ENCODE measurements around the gene SPON1.

The SPON1 gene

GRCh38 chr11:13963949-13964770 lies 1.6 kb downstream of the SPON1 start:
- Histone ChIP-seq H3K27ac (ENCODE audit: low read depth, low read length) (no peak overlapping the region), H3K9me3 (ENCODE audit: control insufficient read depth, insufficient read depth, low read length) (no peaks in the 10 kb centered on the region), H3K27me3 (ENCODE audit: control insufficient read depth, insufficient read depth, low read length) (peaks cover 79% of the 10 kb centered on the region), H3K9ac (ENCODE audit: low read depth, low read length) (no peak overlapping the region), H3K4me3 (ENCODE audit: low read depth, low read length) (peak overlapping the region; percentile 66), H3K36me3 (ENCODE audit: control insufficient read depth, insufficient read depth, low read length) (no peaks in the 10 kb centered on the region), H3K4me1 (ENCODE audit: control insufficient read depth, insufficient read depth, low read length) (peaks cover 53% of the 10 kb centered on the region)

- peaks cover 57% of the 10 kb centered on the region for H3K4me1 ChIP-seq (ENCODE audit: control insufficient read depth, insufficient read depth, low read length)
- no peak overlapping the region for H3K27ac ChIP-seq (ENCODE audit: low read depth, low read length)
- no peaks in the 10 kb centered on the region for H3K36me3 ChIP-seq (ENCODE audit: control insufficient read depth, insufficient read depth, low read length)
- H3K27me3 ChIP-seq (ENCODE audit: control insufficient read depth, insufficient read depth, low read length): peaks cover 74% of the 10 kb centered on the region
- peak overlapping the region; percentile 66; the same call in 1 of the 2 replicates for H3K4me3 ChIP-seq (ENCODE audit: low read depth, low read length)
- H3K9me3 ChIP-seq (ENCODE audit: control insufficient read depth, insufficient read depth, low read length): no peaks in the 10 kb centered on the region
- H3K9ac ChIP-seq (ENCODE audit: low read depth, low read length): no peak overlapping the region
Measured at GRCh38 chr11:13964771-13965074, 2.2 kb downstream of the SPON1 start.

GRCh38 chr11:13965337-13965736 lies 2.8 kb downstream of the SPON1 start:
- H3K9ac ChIP-seq (ENCODE audit: low read depth, low read length): no peak overlapping the region
- H3K4me1 ChIP-seq (ENCODE audit: control insufficient read depth, insufficient read depth, low read length): peaks cover 59% of the 10 kb centered on the region
- no peak overlapping the region for H3K4me3 ChIP-seq (ENCODE audit: low read depth, low read length)
- H3K27me3 ChIP-seq (ENCODE audit: control insufficient read depth, insufficient read depth, low read length): peaks cover 68% of the 10 kb centered on the region
- H3K9me3 ChIP-seq (ENCODE audit: control insufficient read depth, insufficient read depth, low read length): no peaks in the 10 kb centered on the region
- no peaks in the 10 kb centered on the region for H3K36me3 ChIP-seq (ENCODE audit: control insufficient read depth, insufficient read depth, low read length)
- no peak overlapping the region for H3K27ac ChIP-seq (ENCODE audit: low read depth, low read length)

GRCh38 chr11:13966013-13966412 lies 3.5 kb downstream of the SPON1 start:
- peak overlapping the region; percentile 29 for H3K27ac ChIP-seq (ENCODE audit: low read depth, low read length)
- H3K9ac ChIP-seq (ENCODE audit: low read depth, low read length): no peak overlapping the region
- no peaks in the 10 kb centered on the region for H3K9me3 ChIP-seq (ENCODE audit: control insufficient read depth, insufficient read depth, low read length)
- no peaks in the 10 kb centered on the region for H3K36me3 ChIP-seq (ENCODE audit: control insufficient read depth, insufficient read depth, low read length)
- H3K4me1 ChIP-seq (ENCODE audit: control insufficient read depth, insufficient read depth, low read length): peaks cover 64% of the 10 kb centered on the region
- no peak overlapping the region for H3K4me3 ChIP-seq (ENCODE audit: low read depth, low read length)
- H3K27me3 ChIP-seq (ENCODE audit: control insufficient read depth, insufficient read depth, low read length): peaks cover 61% of the 10 kb centered on the region

- H3K27me3 ChIP-seq (ENCODE audit: control insufficient read depth, insufficient read depth, low read length): peaks cover 57% of the 10 kb centered on the region
- peaks cover 64% of the 10 kb centered on the region for H3K4me1 ChIP-seq (ENCODE audit: control insufficient read depth, insufficient read depth, low read length)
Measured at GRCh38 chr11:13966486-13966885, 4.0 kb downstream of the SPON1 start.

GRCh38 chr11:13970986-13971385 lies 8.5 kb downstream of the SPON1 start:
- no peak overlapping the region for H3K4me3 ChIP-seq (ENCODE audit: low read depth, low read length)
- no peak overlapping the region for H3K9ac ChIP-seq (ENCODE audit: low read depth, low read length)
- no peaks in the 10 kb centered on the region for H3K9me3 ChIP-seq (ENCODE audit: control insufficient read depth, insufficient read depth, low read length)
- peaks cover 38% of the 10 kb centered on the region for H3K4me1 ChIP-seq (ENCODE audit: control insufficient read depth, insufficient read depth, low read length)
- no peaks in the 10 kb centered on the region for H3K36me3 ChIP-seq (ENCODE audit: control insufficient read depth, insufficient read depth, low read length)
- H3K27me3 ChIP-seq (ENCODE audit: control insufficient read depth, insufficient read depth, low read length): peaks cover 12% of the 10 kb centered on the region
- H3K27ac ChIP-seq (ENCODE audit: low read depth, low read length): no peak overlapping the region

More at GRCh38 chr11:13966486-13966885, 4.0 kb downstream of the SPON1 start:
- peak overlapping the region; percentile 29 for H3K27ac ChIP-seq (ENCODE audit: low read depth, low read length)
- H3K9ac ChIP-seq (ENCODE audit: low read depth, low read length): no peak overlapping the region
- no peaks in the 10 kb centered on the region for H3K36me3 ChIP-seq (ENCODE audit: control insufficient read depth, insufficient read depth, low read length)
- no peak overlapping the region for H3K4me3 ChIP-seq (ENCODE audit: low read depth, low read length)
- H3K9me3 ChIP-seq (ENCODE audit: control insufficient read depth, insufficient read depth, low read length): no peaks in the 10 kb centered on the region

- Histone ChIP-seq H3K27ac (ENCODE audit: low read depth, low read length) (no peak overlapping the region), H3K27me3 (ENCODE audit: control insufficient read depth, insufficient read depth, low read length) (no peaks in the 10 kb centered on the region), H3K9me3 (ENCODE audit: control insufficient read depth, insufficient read depth, low read length) (no peaks in the 10 kb centered on the region), H3K36me3 (ENCODE audit: control insufficient read depth, insufficient read depth, low read length) (no peaks in the 10 kb centered on the region), H3K4me3 (ENCODE audit: low read depth, low read length) (no peak overlapping the region), H3K4me1 (ENCODE audit: control insufficient read depth, insufficient read depth, low read length) (peaks cover 25% of the 10 kb centered on the region), H3K9ac (ENCODE audit: low read depth, low read length) (no peak overlapping the region)
Measured at GRCh38 chr11:13972043-13972910, 9.8 kb downstream of the SPON1 start.

- Histone ChIP-seq H3K27me3 (ENCODE audit: control insufficient read depth, insufficient read depth, low read length) (no peaks in the 10 kb centered on the region), H3K9ac (ENCODE audit: low read depth, low read length) (no peak overlapping the region), H3K4me1 (ENCODE audit: control insufficient read depth, insufficient read depth, low read length) (peaks cover 19% of the 10 kb centered on the region), H3K36me3 (ENCODE audit: control insufficient read depth, insufficient read depth, low read length) (no peaks in the 10 kb centered on the region), H3K27ac (ENCODE audit: low read depth, low read length) (no peak overlapping the region), H3K4me3 (ENCODE audit: low read depth, low read length) (no peak overlapping the region), H3K9me3 (ENCODE audit: control insufficient read depth, insufficient read depth, low read length) (no peaks in the 10 kb centered on the region)
Measured at GRCh38 chr11:13972944-13973343, 10.4 kb downstream of the SPON1 start.

- H3K9ac ChIP-seq (ENCODE audit: low read depth, low read length): no peak overlapping the region
- H3K9me3 ChIP-seq (ENCODE audit: control insufficient read depth, insufficient read depth, low read length): no peaks in the 10 kb centered on the region
- H3K27me3 ChIP-seq (ENCODE audit: control insufficient read depth, insufficient read depth, low read length): no peaks in the 10 kb centered on the region
- peaks cover 8% of the 10 kb centered on the region; the same call in 1 of the 2 replicates for H3K4me1 ChIP-seq (ENCODE audit: control insufficient read depth, insufficient read depth, low read length)
- H3K27ac ChIP-seq (ENCODE audit: low read depth, low read length): no peak overlapping the region
- no peaks in the 10 kb centered on the region for H3K36me3 ChIP-seq (ENCODE audit: control insufficient read depth, insufficient read depth, low read length)
- no peak overlapping the region for H3K4me3 ChIP-seq (ENCODE audit: low read depth, low read length)
Measured at GRCh38 chr11:13974631-13975030, 12.1 kb downstream of the SPON1 start.

- H3K9me3 ChIP-seq (ENCODE audit: control insufficient read depth, insufficient read depth, low read length): no peaks in the 10 kb centered on the region
- no peak overlapping the region for H3K9ac ChIP-seq (ENCODE audit: low read depth, low read length)
- no peaks in the 10 kb centered on the region for H3K4me1 ChIP-seq (ENCODE audit: control insufficient read depth, insufficient read depth, low read length)
- no peaks in the 10 kb centered on the region for H3K36me3 ChIP-seq (ENCODE audit: control insufficient read depth, insufficient read depth, low read length)
- H3K27me3 ChIP-seq (ENCODE audit: control insufficient read depth, insufficient read depth, low read length): no peaks in the 10 kb centered on the region
- no peak overlapping the region for H3K27ac ChIP-seq (ENCODE audit: low read depth, low read length)
- H3K4me3 ChIP-seq (ENCODE audit: low read depth, low read length): no peak overlapping the region
Measured at GRCh38 chr11:13983081-13983751, 20.7 kb downstream of the SPON1 start.

Measured in HUES48 (cell line).